PFSK-1 (cell line): ENCODE results near the gene ABHD14A.

ENCODE experiments used
- FOXP2 ChIP-seq: optimal IDR thresholded peaks from 2 replicates; pipeline ENCODE3; 2011; ENCODE audit warnings: borderline replicate concordance, control low read depth, inconsistent platforms; ENCODE audit not compliant: insufficient read depth; ENCODE audit errors: extremely low read length, extremely low read depth
- POLR2AphosphoS5 ChIP-seq: IDR thresholded peaks from 2 replicates; pipeline ENCODE4 v1.6.1; 2012; ENCODE audit warnings: low read depth, mild to moderate bottlenecking, control low read depth, low read length, moderate library complexity
- REST ChIP-seq, 2 experiments: IDR thresholded peaks; 2 replicates each; pipeline versions ENCODE4 v1.6.1 to v1.8.0; 2011 to 2012; ENCODE audit warnings: low read depth in 2 of 2, low read length in 2 of 2, control low read depth in 1 of 2, inconsistent platforms in 1 of 2, mild to moderate bottlenecking in 1 of 2, moderate library complexity in 1 of 2; ENCODE audit not compliant: insufficient read depth in 1 of 2
- SIN3A ChIP-seq: IDR thresholded peaks from 2 replicates; pipeline ENCODE4 v1.6.1; 2012; ENCODE audit warnings: mild to moderate bottlenecking, low read length, moderate library complexity, borderline replicate concordance; ENCODE audit not compliant: insufficient read depth
- TAF1 ChIP-seq: IDR thresholded peaks from 2 replicates; pipeline ENCODE4 v1.6.1; 2012; ENCODE audit warnings: low read length, control low read depth, borderline replicate concordance; ENCODE audit not compliant: insufficient read depth

Gene ABHD14A

GRCh38 chr3:51955175-51955892 lies 19.5 kb upstream of the ABHD14A start, which contains the start of gene GPR62:
GPR62 (plus strand) TSS chr3:51955381; CDS start chr3:51955653, 272 bp downstream.
- TF ChIP-seq FOXP2: no peak
- no peak for TF ChIP-seq TAF1
- TF ChIP-seq SIN3A: no peak
- TF ChIP-seq REST (IDR thresholded peaks at IDR 0.05; ENCODE audit: insufficient read depth in 1 of 2, low read depth in 2 of 2, low read length in 2 of 2): no peak
- no peak for TF ChIP-seq POLR2AphosphoS5

- TF ChIP-seq SIN3A (no peak), POLR2AphosphoS5 (no peak), TAF1 (no peak)
These were observed 18.7 kb upstream of the ABHD14A start for GRCh38 chr3:51955893-51956770.

- TF ChIP-seq POLR2AphosphoS5 (no peak), FOXP2 (no peak), REST (IDR thresholded peaks at IDR 0.05; ENCODE audit: insufficient read depth in 1 of 2, low read depth in 2 of 2, low read length in 2 of 2) (no peak), TAF1 (no peak), SIN3A (no peak)
These were observed 17.2 kb upstream of the ABHD14A start for GRCh38 chr3:51957520-51958205.

GRCh38 chr3:51958603-51959521 lies 16.0 kb upstream of the ABHD14A start:
- TF ChIP-seq POLR2AphosphoS5: no peak

GRCh38 chr3:51959651-51960050 lies 15.2 kb upstream of the ABHD14A start:
- TF ChIP-seq TAF1: no peak
- no peak for TF ChIP-seq REST (IDR thresholded peaks at IDR 0.05; ENCODE audit: insufficient read depth in 1 of 2, low read depth in 2 of 2, low read length in 2 of 2)
- TF ChIP-seq POLR2AphosphoS5: no peak
- no peak for TF ChIP-seq SIN3A
- no peak for TF ChIP-seq FOXP2
